ENCODE measurements around the gene AMIGO3.

GRCh38 chr3:49750056-49750455 is 30.6 kb upstream of the AMIGO3 start:
- TF ChIP-seq CTCF (IDR thresholded peaks at IDR 0.05 in 2 of 3, conservative IDR thresholded peaks at IDR 0.05 in 1 of 3; ENCODE audit: borderline replicate concordance in 1 of 3, insufficient read depth in 1 of 3, low read depth in 2 of 3, low read length in 2 of 3) (no peak), SIN3A (IDR thresholded peaks at IDR 0.05; ENCODE audit: low read depth) (no peak), POLR2A (IDR thresholded peaks at IDR 0.05; ENCODE audit: borderline replicate concordance, extremely low read depth, insufficient read depth, insufficient read length) (no peak), RAD21 (IDR thresholded peaks at IDR 0.05; ENCODE audit: low read depth) (no peak), ZBTB33 (IDR thresholded peaks at IDR 0.05; ENCODE audit: extremely low read depth, insufficient replicate concordance, low read length) (no peak), REST (IDR thresholded peaks at IDR 0.05; ENCODE audit: low read depth) (no peak), EZH2 (IDR thresholded peaks at IDR 0.05) (no peak), POLR2AphosphoS5 (IDR thresholded peaks at IDR 0.05; ENCODE audit: low read depth, low read length) (no peak), ZFX (IDR thresholded peaks at IDR 0.05) (no peak), FOSL1 (IDR thresholded peaks at IDR 0.05; ENCODE audit: low read depth) (no peak), EGR1 (IDR thresholded peaks at IDR 0.05; ENCODE audit: low read depth) (no peak), TCF7L2 (IDR thresholded peaks at IDR 0.05; ENCODE audit: borderline replicate concordance, extremely low read depth, insufficient read depth, insufficient read length) (no peak)

All from HCT116 (cell line).